GM18517 (cell line): Measurements from ENCODE around the gene DIAPH1.
A peak's percentile ranks its signal among the peaks of the same experiment; 100 is the strongest.
"Not testable (repeated sequence)": the region's sequence is repeated elsewhere in the genome, so short reads cannot be mapped to it uniquely, and the experiment has no call there.

Source experiments
- ATAC-seq: cut with Tn5 transposase; IDR thresholded peaks from one replicate; pipeline ENCODE4 v1.9.1; 2021; ENCODE audit warnings: mild to moderate bottlenecking, moderate library complexity; ENCODE audit not compliant: unreplicated experiment

Gene DIAPH1

DNA sequence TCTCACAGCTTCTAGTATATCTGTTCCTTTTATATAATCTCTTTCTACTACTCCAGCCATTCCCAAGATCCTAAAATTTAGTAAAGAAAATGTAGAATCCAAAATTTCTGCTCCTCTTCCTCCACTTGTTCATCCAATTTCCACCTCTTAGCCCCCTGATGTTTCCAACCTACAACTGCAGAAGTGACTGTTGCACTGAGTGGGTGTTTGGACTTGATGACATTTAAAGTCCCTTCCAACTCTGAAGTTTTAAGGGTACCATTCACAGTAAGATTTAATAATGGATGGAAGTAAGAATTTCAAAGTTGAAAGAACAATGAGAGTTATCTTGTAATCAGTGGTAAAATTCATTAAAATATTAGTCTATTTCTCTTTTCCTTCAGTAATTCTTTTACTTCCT, 5.5 kb downstream of the DIAPH1 start:
- ATAC-seq: no peak

GRCh38 chr5:141611289-141611688, 7.5 kb downstream of the DIAPH1 start:
- ATAC-seq: no peak

DNA sequence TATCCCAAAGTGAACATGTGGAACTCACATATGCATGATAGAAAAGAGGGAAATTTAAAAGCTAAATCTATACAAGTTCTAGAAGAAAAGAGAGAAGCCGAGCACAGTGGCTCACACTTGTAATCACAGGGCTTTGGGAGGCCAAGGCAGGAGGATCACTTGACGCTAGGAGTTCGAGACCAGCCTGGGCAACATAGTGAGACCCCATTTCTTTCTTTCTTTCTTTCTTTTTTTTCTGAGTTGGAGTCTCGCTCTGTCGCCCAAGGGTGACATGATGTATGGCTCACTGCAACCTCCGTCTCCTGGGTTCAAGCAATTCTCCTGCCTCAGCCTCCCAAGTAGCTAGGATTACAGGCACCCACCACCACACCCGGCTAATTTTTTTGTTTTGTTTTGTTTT, 8.9 kb downstream of the DIAPH1 start:
- ATAC-seq: not testable (repeated sequence)

DNA sequence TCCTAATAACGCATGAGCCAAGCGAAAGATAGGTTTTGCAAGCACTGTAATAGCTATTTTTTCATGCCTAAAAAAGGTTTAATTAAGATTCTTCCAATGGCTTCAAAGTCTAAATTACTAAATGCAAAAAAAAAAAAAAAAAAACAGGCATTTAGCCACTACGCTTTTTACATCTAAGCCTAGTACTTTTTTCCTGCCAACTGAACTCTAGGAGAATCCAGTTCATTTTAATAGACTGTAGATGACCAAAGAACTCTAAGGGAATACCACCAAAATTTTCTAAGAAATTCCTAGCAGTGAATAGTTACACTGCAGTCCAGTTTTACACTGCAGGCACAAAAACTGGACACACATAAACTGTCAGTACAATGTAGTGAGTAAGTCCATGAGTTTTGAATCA, 9.8 kb downstream of the DIAPH1 start:
- no peak for ATAC-seq

DNA sequence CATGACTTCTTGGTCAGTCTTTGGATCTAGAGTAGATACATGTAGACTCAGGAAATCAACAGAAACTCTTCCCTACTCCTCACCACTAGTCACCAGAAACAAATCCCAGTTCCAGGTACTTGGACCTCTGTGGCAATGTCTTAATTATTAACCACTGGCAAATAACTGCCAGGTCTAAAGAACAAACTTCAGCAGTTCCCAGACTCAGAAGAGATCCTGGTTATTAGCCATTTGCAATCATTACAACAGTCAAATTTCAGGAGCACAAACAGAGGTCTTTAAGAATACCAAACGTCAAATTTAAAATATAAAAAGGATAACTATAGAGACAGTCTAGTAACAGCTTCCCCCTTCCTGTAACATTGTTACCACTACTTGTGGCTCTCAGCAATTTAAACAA, 10.2 kb downstream of the DIAPH1 start:
- no peak for ATAC-seq

GRCh38 chr5:141608046-141608445, 10.8 kb downstream of the DIAPH1 start:
- ATAC-seq: no peak

DNA sequence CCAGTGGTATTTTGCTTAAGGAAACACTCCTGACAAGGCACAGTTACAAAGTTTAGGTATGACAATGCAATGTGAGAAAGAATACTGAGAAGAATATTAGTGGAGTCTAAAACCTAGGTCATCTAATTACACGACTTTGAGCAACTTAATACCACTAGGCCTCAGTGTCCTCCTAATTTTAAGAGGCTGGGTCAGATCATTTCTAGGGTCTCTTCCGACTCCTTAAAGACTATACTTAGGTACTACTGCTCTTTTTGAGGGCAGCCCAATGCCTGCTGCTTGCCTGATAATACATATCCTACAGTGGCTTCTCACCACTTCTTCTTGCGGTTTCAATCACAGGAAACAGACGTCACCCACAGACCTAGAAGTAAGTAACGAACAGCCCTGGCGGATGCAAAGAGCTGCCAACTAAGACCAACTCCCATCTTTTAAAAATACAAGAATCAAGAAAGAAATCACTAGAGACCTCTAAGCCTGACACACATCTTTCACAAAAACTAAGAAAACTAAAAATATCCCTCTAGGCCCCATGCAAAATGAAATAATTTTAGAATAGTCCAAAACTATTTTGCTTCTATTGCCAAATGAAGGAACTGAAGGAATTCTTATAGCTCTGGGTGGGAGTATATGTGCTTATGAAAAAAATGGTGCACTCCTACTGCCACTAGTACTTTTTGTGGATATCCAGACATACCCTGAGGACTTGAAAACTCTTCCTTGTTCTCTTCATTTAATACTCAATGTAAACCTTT, 13.1 kb downstream of the DIAPH1 start:
- peak; percentile 97 for ATAC-seq

- no peak for ATAC-seq
Measured at GRCh38 chr5:141603923-141604717, 14.7 kb downstream of the DIAPH1 start.

DNA sequence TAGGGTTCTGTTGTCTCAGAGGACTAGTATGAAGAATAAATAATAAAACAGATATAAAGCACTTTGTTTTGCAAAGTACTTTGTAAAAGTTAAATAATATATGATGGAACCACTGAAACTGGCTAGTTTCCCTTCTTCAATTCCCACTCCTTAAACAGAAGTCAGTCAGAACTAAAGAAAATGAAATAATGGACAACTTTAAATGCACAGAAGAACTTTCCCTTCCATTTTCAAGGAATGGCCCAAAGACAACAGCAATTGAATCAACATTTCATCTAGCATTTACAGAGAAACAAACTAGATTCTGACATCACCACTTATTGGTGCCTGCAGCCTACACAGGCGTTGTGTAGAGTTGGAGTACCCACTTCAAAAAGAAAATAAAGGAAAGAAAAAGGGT, 16.2 kb downstream of the DIAPH1 start:
- ATAC-seq: no peak

- ATAC-seq: no peak
Measured at GRCh38 chr5:141598391-141599345, 20.1 kb downstream of the DIAPH1 start.

GRCh38 chr5:141597814-141598213, 21.0 kb downstream of the DIAPH1 start:
- ATAC-seq: no peak

DNA sequence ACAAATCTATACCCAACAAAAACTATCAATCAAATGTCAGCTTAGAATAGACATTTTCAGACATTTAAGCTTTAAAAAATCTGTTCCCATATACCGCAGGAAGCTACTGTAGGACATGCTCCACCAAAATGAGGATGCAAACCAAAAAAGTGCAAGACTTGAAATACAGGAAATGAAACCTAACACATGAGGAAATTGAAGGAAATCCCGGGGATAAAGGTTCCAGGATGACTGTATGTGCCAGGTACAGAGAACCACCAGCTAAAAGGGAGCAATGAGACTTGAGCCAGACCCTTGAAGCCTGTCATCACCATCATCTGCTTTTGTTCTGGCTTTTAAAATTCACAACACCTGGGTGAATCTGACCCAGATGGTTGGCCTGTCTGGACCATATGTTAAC, 21.4 kb downstream of the DIAPH1 start:
- ATAC-seq: no peak

- ATAC-seq: no peak
Measured at GRCh38 chr5:141596867-141597266, 21.9 kb downstream of the DIAPH1 start.

- no peak for ATAC-seq
Measured at GRCh38 chr5:141590127-141590526, 28.7 kb downstream of the DIAPH1 start.

DNA sequence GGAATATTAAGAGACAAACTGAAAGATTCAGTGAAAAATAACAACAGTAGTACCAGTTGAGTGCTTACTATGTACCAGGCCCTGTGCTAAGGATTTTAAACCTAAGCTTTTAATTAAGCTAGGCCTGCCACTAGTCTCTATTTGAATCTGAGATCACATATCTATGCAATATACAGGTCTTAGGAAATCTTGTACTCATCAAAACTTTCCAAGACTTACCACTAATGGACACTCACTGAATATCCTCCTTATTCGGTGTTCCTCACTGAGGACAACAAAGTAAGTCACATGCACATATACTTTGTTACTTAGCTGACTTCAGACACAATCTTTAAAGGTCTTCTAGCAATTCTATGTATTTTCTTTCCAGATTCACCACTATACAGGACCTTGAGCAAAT, 32.6 kb downstream of the DIAPH1 start:
- ATAC-seq: no peak

DNA sequence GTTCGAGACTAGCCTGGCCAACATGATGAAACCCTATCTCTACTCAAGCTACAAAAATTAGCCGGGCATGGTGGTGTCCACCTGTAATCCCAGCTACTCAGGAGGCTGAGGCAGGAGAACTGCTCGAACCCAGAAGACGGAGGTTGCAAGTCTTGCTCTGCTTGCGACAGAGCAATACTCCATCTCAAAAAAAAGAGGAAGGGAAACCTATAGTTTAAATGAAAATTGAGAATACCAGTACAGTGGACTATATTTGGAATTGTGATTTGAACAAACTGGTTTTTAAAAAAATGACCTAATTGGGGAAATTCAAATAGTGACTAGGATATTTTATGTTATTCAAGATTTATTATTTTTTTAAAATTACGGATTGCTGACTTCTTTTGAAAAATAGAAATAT, 33.2 kb downstream of the DIAPH1 start:
- ATAC-seq: no peak

GRCh38 chr5:141574122-141574510, 44.7 kb downstream of the DIAPH1 start:
- ATAC-seq: no peak

DNA sequence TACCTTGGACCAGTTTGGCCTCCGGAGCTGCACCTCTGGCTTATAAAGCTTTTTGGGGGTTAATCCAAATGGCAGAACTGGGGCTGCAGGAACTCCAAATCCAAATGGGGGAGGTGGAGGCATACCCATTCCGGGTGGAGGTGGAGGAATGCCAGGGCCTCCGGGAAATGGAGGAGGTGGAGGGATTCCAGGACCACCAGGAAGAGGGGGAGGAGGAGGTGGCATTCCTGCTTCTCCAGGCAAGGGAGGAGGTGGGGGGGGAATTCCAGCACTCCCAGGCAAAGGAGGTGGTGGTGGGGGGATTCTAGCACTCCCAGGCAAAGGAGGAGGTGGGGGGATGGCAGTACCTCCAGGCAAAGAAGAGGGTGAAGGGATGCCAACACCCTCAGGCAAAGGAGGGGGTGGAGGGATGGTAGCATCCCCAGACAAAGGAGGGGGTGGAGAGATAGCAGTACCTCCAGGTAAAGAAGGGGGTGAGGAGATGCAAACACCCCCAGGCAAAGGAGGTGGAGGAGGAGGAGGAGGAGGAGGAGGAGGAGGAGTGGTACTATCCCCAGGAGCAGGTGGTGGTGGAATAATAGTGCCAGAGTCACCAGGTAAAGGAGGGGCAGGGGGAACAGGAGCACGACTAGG, 45.2 kb downstream of the DIAPH1 start:
- no peak for ATAC-seq

- ATAC-seq: no peak
Measured at GRCh38 chr5:141570655-141571054, 48.1 kb downstream of the DIAPH1 start.

GRCh38 chr5:141567513-141568117, 51.2 kb downstream of the DIAPH1 start:
- no peak for ATAC-seq
